Endometrial microvascular endothelial cells (primary cell): Measurements from ENCODE around the gene TUT7. TPM values are rescaled to one million over a fixed set of nuclear protein-coding genes. Genes with fewer than 3 reads are reported as not detected.
"Not testable (repeated sequence)": the region's sequence is repeated elsewhere in the genome, so short reads cannot be mapped to it uniquely, and the experiment has no call there.

ENCODE experiments used
- in situ Hi-C: cut with HindIII; loops from 2 replicates; pipeline ENCODE4 v1.10.0; 2017; ENCODE audit warnings: low sequenced_read_pairs, low pct_unique_long_range_greater_than_20kb; ENCODE audit errors: inconsistent ontology term
- total RNA-seq: library from RNA; depleted of rRNA; stranded (reverse); fragments of >200 nt; gene quantifications from one replicate; pipeline ENCODE4 v1.2.3, GENCODE V29; 2015; ENCODE audit errors: inconsistent ontology term

Gene TUT7, protein sequence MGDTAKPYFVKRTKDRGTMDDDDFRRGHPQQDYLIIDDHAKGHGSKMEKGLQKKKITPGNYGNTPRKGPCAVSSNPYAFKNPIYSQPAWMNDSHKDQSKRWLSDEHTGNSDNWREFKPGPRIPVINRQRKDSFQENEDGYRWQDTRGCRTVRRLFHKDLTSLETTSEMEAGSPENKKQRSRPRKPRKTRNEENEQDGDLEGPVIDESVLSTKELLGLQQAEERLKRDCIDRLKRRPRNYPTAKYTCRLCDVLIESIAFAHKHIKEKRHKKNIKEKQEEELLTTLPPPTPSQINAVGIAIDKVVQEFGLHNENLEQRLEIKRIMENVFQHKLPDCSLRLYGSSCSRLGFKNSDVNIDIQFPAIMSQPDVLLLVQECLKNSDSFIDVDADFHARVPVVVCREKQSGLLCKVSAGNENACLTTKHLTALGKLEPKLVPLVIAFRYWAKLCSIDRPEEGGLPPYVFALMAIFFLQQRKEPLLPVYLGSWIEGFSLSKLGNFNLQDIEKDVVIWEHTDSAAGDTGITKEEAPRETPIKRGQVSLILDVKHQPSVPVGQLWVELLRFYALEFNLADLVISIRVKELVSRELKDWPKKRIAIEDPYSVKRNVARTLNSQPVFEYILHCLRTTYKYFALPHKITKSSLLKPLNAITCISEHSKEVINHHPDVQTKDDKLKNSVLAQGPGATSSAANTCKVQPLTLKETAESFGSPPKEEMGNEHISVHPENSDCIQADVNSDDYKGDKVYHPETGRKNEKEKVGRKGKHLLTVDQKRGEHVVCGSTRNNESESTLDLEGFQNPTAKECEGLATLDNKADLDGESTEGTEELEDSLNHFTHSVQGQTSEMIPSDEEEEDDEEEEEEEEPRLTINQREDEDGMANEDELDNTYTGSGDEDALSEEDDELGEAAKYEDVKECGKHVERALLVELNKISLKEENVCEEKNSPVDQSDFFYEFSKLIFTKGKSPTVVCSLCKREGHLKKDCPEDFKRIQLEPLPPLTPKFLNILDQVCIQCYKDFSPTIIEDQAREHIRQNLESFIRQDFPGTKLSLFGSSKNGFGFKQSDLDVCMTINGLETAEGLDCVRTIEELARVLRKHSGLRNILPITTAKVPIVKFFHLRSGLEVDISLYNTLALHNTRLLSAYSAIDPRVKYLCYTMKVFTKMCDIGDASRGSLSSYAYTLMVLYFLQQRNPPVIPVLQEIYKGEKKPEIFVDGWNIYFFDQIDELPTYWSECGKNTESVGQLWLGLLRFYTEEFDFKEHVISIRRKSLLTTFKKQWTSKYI (N-terminal part only)
- 13.6 TPM for total RNA-seq

DNA sequence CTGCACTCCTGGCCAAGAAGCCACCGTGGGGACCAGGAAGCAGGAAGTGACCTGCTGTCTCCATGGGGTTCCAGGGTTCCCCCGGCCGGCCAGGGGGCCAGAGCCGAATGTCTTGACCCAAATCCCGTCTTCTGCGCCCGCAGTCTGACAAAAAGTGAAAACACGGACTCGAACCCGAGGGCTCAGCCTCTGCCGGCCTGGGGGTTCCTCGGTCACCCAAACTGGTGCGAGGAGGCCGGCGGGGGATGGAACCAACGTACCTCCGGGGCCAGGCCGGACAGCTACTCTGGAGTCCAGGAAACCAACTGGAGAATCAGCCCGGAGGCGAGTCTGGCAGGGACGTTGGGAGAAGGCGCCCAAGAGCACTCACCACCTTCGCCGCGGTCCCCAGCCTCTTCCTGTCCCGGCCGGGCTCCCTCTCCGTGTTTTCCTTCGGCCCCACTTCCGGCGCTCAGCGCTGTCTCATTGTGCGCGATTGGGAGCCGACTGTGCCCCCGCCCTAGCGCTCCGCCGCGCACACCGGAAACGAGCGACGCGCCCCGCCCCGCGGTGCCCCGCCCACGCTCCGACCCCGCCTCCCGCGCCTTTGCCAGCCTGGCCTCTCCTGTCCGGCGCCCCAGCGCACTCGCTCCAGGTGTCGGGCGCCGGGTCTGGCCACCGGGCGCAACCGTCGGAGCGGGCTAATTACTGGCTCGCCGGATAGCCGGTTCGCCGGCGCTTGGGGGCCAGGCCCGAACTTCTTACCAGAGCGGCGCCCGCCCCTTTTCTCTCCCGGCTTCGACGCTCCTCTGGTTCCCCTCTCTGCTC lies at the start of gene TUT7:
Gene TUT7 (minus strand): TSS at position 400 of the 807 bp plus-strand sequence. CDS start 1,211 bp downstream, outside the sequence.
- in situ Hi-C loops = no loop called here

DNA sequence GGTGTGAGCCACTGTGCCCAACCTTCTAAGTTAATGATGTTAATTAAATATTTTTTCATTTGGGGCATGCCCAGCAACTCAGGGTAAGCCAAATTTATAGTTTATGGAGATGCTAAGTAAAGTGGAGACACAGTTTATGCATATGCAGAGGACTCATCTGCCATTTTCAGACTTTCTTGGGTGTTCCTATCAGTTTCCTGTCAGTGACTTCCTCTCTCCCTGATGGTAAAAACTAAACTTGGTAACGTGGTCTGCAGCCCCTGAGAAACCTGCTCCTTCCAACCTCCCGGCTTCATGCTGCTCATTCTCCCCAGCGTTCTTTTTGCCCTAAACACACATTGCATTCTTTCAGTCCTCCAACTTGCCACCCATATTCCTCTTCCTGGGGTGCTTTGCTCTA lies 48.4 kb upstream of the TUT7 start:
- in situ Hi-C loops = no loop called here

DNA sequence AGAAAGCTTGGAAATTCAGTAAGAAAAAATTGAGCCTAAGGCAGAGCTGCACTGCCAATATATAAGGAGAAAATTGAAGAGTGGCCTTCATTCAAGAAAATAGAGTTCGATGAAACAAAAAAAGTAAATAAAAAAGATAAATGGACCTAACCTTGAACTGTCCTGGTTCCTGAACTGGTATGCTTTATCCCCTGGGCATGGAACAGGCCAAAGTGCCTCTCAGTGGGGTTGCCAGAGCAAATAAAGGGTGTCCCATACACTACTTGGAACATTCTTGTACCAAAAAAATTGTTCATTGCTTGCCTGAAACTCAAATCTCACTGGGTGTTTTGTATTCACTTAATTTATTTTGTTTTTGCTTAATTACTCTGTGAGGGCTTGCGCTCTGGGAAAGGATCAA lies 42.2 kb upstream of the TUT7 start:
- in situ Hi-C loops = no loop called here

DNA sequence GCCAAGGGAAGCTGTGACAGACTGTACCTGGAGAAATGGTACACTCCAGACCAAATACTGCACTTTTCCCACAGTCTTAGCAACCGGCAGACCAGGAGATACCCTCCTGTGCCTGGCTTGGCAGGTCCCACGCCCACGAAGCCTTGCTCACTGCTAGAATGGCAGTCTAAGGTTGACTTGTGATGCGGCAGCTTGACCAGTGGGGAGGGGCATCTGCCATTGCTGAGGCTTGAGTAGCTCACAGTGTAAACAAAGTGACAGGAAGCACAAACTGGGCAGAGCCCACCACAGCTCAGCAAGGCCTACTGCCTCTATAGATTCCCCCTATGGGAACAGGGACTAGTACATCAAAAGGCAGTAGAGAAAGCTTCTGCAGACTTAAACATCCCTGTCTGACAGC lies 36.0 kb upstream of the TUT7 start:
- in situ Hi-C loops = not testable (repeated sequence)

DNA sequence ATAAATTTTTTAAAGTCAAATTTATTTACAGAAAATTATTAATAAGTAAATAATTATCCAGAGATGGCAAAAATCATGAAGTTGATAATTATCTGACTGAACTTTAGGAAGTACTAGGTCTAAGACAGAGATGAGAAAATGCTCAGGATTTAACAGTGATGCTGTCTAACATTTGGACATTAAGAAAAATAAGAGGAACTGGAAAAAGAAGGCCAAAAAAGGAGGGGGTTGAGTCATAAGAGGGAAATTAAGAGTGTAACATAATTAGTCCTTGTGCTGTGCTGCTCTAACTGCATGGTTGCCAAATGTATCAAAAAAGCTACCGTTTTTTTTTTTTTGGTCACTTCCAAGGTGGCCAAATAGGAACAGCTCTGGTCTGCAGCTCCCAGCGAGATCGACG lies 35.4 kb upstream of the TUT7 start:
- in situ Hi-C loops = no loop called here

DNA sequence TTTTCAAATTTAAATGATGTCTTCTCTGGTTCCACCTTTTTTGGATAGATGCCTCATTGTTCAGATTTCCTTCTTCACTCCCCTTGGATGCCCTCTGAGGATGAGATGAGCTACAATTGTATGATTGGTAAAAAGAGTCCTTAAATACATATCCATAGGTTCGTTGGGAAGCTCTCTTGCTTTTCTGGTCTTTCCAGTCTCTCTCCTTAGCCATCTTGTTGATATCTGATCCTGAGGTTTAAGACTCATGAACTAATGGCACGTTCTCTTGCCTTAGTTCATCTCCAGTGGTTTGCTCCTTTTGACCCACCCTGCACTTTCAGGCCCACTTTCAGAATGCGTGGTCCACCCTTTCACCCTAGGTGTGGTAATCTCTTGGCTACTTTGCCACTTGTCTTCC lies 33.2 kb upstream of the TUT7 start:
- in situ Hi-C loops = no loop called here

DNA sequence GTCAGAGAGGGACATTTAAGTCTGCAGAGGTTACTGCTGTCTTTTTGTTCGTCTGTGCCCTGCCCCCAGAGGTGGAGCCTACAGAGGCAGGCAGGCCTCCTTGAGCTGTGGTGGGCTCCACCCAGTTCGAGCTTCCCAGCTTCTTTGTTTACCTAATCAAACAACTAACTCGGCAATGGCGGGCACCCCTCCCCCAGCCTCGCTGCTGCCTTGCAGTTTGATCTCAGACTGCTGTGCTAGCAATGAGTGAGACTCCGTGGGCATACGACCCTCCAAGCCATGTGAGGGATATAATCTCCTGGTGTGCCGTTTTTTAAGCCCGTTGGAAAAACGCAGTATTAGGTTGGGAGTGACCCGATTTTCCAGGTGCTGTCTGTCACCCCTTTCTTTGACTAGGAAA lies 28.8 kb upstream of the TUT7 start:
- in situ Hi-C loops = not testable (repeated sequence)

DNA sequence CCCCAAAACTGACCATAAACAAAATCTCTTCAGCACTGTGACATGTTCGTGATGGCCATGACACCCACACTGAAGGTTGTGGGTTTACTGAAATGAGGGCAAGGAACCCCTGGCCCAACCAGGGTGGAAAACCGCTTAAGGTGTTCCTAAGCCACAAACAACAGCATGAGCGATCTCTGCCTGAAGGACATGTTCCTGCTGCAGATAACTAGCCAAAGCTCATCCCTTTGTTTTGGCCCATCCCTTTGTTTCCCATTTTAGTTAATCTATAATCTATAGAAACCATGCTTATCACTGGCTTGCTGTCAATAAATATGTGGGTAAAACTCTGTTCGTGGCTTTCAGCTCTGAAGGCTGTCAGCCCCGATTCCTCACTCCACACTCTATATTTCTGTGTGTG lies 21.8 kb upstream of the TUT7 start:
- in situ Hi-C loops = no loop called here

DNA sequence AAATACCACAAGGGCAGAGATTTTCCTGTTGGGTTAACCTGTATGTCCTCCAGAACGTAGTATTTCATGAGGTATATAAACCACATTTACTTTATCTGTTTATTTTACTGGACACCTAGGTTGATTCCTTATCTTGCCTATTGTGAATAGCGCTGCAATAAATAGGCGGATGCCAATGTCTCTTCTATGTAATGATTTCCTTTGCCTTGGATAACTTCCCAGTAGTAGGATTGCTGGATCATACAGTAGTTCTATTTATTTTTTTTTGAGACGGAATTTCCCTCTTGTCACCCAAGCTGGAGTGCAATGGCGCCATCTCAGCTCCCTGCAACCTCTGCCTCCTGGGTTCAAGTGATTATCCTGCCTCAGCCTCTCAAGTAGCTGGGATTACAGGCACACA lies 15.6 kb upstream of the TUT7 start:
- in situ Hi-C loops = no loop called here

DNA sequence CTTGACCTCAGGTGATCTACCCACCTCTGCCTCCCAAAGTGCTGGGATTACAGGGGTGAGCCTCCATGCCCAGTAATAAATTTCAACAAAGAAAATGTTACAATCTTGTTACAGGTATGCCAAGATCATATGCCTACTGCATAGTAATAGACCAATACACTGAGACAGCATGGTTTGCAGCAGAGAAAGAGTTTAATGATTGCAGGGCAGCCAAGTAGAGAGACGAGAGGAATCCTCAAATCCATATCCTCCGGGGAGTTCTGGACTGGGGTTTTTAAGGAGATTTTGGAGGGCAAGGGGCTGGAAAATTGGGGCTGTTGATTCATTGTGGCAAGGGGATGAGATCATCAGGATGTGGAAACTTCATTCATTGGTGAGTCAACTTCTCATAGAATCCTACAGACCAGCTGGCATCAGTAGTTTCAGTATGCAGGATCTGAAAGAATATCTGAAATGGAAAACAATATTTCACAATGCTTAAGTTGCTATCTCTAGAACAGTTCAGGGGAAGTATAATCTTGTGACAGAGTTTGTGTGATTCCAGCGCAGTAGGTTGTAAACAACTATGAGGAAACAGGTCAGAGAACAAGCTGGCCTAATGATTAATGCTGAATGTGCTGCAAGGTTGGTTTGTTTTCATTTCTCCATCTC lies 14.8 kb upstream of the TUT7 start:
- in situ Hi-C loops = no loop called here

DNA sequence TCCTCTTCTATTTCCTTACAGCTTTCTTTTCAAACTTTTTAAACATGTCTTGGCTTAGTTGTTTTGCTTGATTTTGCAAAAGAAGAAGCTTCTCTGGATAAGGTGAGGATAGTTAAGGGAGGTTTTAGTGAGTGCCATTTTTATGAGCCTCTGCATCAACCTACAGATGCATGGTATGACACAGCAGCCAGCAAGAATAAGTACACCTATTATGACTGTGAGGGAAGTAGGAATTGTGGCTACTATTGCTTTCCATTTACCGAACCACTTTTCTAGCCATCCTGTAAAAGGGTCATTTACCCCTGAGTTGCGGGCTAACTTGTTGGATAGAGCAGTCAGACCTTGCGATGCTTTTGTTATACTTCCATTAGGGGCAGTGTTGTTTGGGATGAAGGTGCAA lies 7.0 kb upstream of the TUT7 start:
- in situ Hi-C loops = no loop called here

DNA sequence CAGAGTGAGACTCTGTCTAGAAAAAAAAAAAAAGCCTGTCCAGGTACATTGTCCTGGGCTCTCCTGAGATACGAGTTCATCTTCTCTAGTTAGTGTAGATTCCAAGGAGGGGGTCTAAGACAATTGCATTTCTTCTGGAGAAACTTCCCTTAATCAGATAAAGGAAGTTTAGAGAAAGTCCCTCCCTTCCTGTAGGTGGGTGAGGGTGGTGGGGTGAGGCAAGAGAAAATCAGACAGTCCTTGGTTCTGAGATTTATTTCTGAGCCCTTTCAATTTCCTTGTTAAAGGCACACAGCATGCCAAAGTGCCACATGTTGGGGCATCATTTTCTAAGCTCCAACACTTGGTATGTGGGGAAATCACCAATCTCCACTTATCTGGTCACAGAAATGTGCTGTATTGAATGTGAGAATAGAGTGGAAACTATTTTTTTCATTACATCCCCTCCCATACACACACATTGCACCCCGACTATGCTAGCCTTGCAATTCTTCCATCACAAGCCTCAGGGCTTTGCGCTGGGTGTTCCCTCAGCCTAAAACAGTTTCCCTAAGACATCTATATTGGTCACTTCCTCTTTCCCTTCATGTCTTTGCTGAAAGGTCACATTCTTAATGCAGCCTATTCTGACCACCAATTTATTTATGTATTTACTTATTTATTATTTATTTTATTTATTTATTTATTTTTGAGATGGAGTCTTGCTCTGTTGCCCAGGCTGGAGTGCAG lies 5.1 kb upstream of the TUT7 start:
- in situ Hi-C loops = no loop called here

DNA sequence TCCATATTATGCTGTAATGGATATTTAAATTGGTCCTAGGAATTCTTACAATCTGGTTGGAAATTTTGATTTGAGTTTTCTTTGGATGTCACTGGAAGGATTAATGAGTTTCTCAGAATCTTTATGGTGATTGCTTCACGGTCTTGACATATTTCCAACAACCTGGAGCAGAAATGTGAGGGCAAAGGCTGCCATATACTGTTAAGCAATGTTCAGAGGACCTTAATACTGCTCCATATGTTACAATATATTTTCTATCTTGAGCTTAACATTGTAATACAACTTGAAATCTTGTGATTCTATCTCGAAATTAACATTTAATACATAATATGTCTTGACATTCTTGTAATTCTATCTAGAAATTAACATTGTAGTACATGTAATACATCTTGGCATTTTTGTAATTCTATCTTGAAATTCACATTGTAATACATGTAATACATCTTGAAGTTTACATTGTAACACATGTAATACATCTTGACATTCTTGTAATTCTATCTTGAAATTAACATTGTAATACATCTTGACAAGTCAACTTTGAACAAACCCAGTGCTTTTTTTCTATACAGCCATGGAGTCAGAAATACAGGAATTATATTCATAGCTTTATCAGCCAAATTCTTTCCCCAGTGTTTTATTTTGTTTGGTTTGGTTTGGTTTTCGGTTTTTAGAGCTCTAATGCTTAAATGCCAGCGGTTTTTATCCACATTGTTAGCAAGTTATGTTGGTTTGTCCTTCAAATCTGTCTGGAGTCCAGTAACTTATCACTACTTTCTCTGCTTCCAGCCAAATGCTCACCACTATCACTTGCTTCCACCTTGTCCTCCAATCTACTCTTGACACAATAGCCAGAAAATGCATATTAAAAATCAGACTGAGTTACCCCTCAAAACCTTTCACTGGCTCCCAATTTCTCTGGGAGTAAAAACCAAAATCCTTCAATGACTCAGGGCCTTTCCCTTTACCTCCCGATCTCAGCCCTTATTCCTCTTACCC lies 3.0 kb upstream of the TUT7 start:
- in situ Hi-C loops = no loop called here

DNA sequence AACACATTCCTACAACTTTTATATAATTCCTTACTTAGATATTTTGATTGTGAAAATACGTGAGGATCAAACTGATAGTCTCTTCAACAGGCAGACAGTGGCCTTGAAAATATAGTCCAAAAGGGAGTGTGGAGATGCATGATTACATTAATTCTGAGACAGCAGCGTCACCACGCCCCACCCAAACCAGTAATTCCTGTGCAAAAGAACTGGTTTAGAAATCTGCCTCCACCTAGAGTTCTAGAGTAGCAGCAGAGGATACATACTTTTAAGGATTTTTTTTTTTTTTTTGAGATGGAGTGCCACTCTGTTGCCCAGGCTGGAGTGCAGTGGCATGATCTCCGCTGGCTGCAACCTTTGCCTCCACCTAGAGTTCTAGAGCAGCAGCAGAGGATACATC lies 1.6 kb upstream of the TUT7 start:
- in situ Hi-C loops = no loop called here

DNA sequence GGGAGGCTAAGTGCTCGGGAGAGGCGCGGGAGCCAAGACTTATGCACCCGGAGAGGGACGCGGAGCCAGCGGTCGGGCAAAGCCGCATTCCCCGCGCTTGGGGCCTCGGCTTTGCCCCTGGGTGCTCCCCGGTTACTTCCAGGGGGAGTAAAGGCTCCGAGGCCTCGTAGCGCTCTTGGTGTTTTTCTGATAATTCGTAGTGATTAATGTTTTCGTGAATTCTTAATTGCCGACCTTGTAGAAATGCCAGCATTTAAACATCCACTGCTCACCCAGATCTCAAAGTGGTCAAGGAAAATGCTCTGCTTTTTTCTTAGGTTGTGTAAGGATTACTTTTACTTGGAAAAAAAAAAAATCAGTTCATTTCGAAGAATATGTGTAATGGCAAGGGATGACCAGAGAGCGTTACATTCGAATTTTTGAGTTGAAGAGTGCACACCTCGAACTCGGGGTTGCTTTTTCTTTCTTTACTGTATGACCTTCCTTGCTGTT lies 654 bp upstream of the TUT7 start:
- in situ Hi-C loops = no loop called here

DNA sequence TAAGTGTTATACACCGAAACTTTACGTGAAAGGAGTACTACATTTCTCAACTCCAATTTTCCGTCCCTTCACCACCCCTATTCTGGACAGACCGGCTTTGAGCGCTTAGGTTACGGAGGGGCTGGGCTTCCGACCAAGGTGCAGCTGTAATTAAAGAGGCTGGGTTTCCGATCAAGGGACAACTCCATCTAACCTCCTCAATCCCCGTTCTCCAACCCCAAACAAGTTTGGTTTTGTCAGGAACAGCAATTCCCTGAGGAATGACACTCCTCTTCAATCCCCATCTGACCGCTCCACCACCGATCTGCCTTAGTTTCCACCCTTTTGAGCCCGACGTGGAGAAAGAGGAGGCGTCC lies 577 bp downstream of the TUT7 start:
- in situ Hi-C loops = no loop called here
